GM18511 (cell line): Measurements from ENCODE around the gene CYB561D2.
"Not testable (repeated sequence)": the region's sequence is repeated elsewhere in the genome, so short reads cannot be mapped to it uniquely, and the experiment has no call there.

ENCODE experiments used
- ATAC-seq: cut with Tn5 transposase; IDR thresholded peaks from one replicate; pipeline ENCODE4 v1.9.1; 2021; ENCODE audit warnings: mild to moderate bottlenecking, moderate library complexity; ENCODE audit not compliant: unreplicated experiment

Gene CYB561D2, protein sequence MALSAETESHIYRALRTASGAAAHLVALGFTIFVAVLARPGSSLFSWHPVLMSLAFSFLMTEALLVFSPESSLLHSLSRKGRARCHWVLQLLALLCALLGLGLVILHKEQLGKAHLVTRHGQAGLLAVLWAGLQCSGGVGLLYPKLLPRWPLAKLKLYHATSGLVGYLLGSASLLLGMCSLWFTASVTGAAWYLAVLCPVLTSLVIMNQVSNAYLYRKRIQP

GRCh38 chr3:50350527-50351322 lies at the start of gene CYB561D2, which contains the start of gene NPRL2:
Gene CYB561D2, plus strand, starts transcription at chr3:50350862. Its CDS starts 572 bp downstream, at chr3:50351434.
Gene NPRL2, minus strand, starts transcription at chr3:50350775. Its CDS starts 123 bp downstream, at chr3:50350652.
- ATAC-seq, result peak; percentile 89

GRCh38 chr3:50302095-50303012 lies 48.3 kb upstream of the CYB561D2 start:
- ATAC-seq, result no peak

GRCh38 chr3:50303013-50303815 lies 47.4 kb upstream of the CYB561D2 start, which contains the start of gene HYAL1:
Gene HYAL1, minus strand, starts transcription at chr3:50303574. Its CDS starts 618 bp downstream, at chr3:50302956.
- ATAC-seq, result no peak

DNA sequence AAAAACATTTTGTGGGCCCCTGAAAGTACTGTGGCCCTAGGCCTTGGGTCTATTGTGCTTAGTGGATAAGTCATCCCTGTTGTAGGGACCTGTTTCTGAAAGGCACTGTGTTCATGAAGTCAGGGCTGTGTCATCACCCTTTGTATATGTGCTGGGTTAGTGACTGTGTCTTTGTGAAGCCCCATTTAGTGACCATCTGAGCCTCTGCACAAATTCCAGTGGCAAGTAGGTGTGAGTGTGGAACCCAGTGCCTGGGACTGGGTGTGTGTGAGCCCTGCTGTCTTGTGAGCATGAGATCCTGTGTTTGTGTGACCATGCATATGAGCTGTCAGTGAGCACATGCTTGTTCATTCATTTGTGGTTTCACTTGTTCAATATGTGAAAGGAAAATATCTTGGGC lies 46.1 kb upstream of the CYB561D2 start:
- no peak for ATAC-seq

- not testable (repeated sequence) for ATAC-seq
Observed at GRCh38 chr3:50312041-50312440, 38.6 kb upstream of the CYB561D2 start.

DNA sequence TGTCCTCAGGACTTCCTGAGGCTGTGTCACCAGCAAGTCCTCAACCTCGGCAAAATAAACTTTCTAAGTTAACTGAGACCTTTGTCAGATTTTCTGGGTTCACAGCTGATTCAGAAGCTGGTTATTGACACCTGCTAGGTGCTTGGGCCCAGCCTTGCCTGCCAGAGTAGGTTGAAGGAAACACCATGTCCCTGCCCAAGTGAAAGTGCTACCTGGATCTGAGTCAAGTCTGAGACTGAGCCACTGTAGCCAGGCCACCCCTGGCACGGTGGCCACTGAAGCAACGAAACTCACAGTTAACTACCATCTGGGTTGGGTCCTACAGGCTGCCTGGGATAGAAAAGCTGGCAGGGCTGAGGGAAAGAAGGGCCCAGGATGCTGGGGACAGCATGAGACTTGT lies 36.3 kb upstream of the CYB561D2 start:
- ATAC-seq, result no peak

DNA sequence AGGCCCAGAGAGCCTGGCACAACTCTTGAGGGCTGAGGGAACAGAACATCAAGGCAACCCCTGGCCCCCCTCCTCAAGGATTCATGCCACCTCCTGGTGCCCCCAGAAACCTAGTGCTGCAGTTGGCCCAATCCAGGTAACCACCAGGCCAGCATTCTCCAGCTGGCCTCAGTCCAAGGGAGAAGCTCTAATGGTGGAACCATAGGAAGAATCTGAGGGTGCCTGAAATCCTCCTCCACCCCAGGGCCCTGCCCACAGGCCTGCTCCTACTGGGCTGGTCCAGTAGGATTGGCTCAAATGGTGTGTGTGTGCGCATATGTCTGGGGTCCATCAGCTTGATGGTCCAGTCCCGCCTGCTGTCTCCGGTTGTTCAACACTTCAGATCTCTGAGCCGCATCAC lies 35.8 kb upstream of the CYB561D2 start:
- ATAC-seq, result no peak

- no peak for ATAC-seq
Observed at GRCh38 chr3:50316657-50317242, 33.9 kb upstream of the CYB561D2 start.

GRCh38 chr3:50317300-50317699 lies 33.4 kb upstream of the CYB561D2 start:
- no peak for ATAC-seq

GRCh38 chr3:50318163-50318562 lies 32.5 kb upstream of the CYB561D2 start:
- ATAC-seq, result no peak

- no peak for ATAC-seq
Observed at GRCh38 chr3:50318615-50319014, 32.0 kb upstream of the CYB561D2 start.

GRCh38 chr3:50319181-50319893 lies 31.3 kb upstream of the CYB561D2 start:
- no peak for ATAC-seq

DNA sequence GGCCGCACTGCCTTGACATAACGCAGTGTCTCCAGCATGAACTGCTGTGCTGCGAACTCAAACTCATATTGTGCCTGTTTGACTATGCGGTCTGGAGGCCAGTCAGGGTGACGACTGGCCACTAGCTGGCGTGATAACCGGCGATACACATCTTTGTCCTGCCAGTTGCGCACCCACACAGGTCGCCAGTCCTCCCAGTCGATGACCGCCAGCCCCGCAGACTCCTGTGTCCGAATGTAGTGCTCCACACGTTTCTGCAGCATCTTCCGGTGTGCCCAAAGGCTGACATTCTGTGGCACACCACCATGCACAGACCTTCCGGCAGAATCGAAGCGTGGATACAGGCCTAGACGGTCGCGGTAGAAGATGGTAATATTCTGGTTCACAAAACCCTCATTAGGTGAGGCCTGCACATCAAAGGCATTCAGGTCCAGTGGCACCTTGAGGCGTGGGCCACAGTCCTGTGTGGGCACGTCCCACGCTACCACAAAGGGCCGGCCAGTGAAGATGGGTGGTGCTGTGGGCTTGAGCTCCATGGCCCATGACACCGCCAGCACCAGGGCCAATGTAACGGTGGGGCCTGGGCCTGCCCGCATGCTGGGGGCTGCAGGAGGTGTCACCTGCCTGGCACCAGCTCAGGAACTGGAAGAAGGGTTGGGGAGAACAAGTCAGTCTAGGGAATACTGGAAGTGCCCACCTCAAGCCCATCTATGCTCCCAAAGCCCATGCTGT lies 30.6 kb upstream of the CYB561D2 start:
- no peak for ATAC-seq

DNA sequence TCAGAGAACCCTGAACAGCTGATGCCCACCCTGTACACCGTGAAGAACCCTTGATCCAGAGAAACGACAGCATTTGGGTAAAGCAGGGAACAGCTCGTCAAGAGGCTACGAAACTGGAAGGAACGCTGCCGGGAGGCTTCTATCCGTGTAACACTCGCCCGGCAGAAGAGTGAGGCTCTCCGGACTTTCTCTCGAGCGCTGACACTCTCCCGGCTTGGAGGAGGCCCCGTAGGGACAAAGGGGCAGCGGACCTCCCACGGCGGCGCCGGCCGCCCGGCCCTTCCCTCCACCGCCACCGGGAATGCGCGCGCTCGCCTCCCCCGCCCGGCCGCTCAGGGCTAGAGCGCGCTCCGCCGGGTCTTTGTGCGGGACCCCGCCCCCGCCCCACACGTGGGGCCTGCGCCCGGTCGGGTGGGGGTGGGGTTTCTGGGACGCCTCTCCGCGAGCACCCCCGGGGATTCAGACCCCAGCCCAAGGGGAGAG lies 29.8 kb upstream of the CYB561D2 start:
- ATAC-seq, result peak; percentile 53

DNA sequence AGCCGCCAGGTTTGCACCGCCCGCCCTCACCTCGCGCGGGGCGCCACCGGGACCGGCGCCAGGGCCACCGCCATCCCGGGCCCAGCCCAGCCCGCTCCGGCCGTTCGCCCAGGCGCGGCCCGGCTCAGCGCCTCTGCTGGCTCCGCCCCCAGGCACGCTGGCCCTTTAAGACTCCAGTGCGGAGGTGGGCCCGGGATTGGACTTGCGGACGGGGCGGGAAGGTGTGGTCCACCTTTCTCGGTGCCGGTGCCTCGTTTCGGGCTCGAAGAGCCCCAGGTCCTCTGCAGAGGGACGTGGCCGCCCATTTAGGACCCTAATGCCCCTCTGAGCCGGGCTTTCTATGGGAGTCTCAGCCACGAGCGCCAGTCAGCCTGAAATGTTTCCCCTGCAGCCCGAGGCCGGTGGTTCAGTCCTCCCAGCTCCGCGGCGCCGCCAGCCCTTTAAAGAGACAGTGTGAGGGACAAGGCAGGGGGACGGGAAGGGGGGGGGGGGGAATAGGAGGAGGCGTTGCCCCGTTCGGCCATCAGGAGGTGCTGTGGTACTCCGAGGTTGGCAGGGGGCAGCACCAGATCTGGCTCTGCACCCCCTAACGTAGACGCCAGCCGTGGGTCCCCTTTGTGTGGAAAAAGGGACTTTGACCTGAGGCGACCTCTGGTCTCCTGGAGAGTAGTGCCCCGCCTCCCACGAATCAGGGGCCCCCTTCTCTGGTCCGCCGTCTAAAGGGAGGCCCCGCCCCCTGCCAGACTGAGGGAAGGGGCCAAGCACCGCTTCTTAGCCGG lies 29.1 kb upstream of the CYB561D2 start:
- peak; percentile 85 for ATAC-seq

DNA sequence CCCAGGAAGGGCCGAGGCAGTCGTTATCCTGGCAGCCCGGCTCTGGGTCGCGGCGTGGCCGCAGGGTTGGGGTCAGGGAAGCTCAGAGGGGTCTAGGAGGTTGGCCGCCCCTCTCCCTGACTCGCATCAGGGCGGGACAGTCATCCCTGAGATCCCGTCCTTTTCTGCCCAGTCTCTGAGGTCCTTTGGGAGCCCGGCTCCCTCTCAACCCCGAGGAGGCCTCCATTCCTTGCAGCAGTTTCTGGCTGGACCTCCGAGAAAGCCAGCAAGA lies 28.6 kb upstream of the CYB561D2 start:
- no peak for ATAC-seq

DNA sequence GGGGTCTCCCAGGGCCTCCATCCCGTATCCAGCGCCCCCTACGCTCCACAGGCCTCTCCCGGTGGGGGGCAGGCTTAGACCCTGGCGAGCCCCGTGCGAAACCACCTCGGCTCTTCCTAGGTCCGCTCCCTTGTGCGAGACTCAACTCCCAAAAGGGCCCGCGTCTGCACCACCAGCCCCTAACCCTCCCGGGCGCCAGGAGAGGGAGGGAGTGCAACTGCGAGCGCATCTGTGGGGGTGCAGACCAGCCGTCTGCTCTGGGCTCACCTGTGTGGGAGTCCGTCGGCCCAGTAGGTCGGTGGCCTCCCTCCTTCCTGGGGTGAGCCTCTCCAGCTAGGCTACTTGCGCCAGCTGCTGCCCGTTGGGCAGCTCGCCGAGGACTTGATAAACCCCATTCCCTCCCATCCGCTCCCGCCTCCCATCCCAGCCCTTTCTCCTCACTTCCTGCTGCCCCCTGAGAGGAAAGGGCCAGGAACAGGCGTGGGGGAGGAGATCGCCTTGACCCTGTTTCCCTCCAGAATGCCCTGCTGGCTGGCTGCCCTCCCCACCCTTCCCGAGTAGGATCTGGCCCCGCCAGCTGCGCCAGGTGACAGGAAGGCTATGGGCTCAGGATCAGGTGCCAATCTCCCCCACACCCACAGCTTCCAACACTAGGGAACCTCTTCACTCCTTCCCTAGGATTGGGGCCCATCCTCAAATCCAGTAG lies 28.1 kb upstream of the CYB561D2 start, which contains the start of gene HYAL2:
Gene HYAL2, minus strand, starts transcription at position 360 of the 706 bp plus-strand sequence. CDS start 2,256 bp downstream, outside the sequence.
- ATAC-seq, result no peak
